ENCODE measurements around the gene SUMF1.

Gene SUMF1

DNA sequence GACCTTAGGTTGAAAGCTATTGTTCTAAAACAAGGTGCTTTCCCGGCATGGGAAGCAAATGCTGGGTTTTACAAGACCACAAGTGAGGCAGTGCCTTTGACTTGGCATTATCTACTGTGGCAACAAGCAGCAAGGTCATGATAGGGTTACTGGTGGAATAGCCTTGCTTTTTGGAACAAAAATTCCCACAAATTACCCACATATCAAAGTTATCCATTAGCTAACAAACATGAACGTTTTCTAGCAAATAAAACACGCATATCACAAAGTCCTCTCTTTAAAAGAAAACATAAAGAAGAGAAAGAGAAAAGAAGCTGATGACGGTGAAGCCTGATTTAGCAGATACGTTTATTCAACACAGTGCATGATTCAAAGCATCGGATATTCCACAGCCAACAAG is 106.3 kb downstream of the SUMF1 start:
- TF ChIP-seq, protein P1, sequence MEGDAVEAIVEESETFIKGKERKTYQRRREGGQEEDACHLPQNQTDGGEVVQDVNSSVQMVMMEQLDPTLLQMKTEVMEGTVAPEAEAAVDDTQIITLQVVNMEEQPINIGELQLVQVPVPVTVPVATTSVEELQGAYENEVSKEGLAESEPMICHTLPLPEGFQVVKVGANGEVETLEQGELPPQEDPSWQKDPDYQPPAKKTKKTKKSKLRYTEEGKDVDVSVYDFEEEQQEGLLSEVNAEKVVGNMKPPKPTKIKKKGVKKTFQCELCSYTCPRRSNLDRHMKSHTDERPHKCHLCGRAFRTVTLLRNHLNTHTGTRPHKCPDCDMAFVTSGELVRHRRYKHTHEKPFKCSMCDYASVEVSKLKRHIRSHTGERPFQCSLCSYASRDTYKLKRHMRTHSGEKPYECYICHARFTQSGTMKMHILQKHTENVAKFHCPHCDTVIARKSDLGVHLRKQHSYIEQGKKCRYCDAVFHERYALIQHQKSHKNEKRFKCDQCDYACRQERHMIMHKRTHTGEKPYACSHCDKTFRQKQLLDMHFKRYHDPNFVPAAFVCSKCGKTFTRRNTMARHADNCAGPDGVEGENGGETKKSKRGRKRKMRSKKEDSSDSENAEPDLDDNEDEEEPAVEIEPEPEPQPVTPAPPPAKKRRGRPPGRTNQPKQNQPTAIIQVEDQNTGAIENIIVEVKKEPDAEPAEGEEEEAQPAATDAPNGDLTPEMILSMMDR (conservative IDR thresholded peaks at IDR 0.05; ENCODE audit: low read depth, low read length): no peak
- H3K27ac ChIP-seq: no peak overlapping the region
- no peaks in the 10 kb centered on the region for H3K36me3 ChIP-seq (ENCODE audit: insufficient read depth)
- H3K4me3 ChIP-seq (IDR thresholded peaks at IDR 0.05; ENCODE audit: insufficient read depth, low read depth, low read length): no peak overlapping the region
- no peaks in the 10 kb centered on the region for H4K20me1 ChIP-seq (ENCODE audit: insufficient read depth)
- H3K27me3 ChIP-seq (ENCODE audit: insufficient read depth, low read depth): no peaks in the 10 kb centered on the region
- no peaks in the 10 kb centered on the region for H3K79me2 ChIP-seq (ENCODE audit: insufficient read depth, low read depth)
- H2AFZ ChIP-seq (ENCODE audit: low read depth): no peak overlapping the region
- no peak overlapping the region for H3K9ac ChIP-seq
- H3K4me1 ChIP-seq (ENCODE audit: low read depth, poor library complexity, severe bottlenecking): no peaks in the 10 kb centered on the region
- H3K4me2 ChIP-seq: no peak overlapping the region

DNA sequence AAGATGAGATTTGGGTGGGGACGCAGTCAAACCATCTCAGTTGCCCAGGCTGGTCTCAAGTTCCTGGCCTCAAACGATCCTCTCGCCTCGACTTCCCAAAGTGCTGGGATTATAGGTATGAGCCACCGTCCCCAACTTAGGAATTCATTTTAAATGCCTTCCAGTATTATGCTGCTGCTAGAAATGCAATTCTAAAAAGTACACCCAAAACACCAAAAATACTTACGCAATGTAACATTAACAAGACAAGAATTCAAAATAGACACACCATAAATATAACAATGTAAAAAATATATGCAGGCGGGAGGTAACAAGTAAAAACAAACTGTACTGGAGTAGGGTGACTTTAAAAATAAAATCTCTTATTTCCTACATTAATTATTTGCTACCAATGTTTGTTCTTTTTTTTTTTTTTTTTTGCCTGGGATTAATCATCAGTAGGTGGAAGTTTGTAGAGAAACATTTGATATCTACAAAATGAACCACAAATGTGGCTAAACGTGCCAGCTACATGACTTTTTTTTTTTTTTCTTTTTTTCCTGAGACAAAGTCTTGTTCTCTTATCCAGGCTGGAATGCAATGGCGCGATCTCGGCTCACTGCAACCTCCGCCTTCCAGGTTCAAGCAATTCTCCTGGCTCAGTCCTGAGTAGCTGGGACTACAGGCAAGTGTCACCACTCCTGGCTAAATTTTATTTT is 107.1 kb downstream of the SUMF1 start:
- H3K27me3 ChIP-seq (ENCODE audit: insufficient read depth, low read depth): no peaks in the 10 kb centered on the region
- TF ChIP-seq, protein P1 (conservative IDR thresholded peaks at IDR 0.05; ENCODE audit: low read depth, low read length): no peak
- H2AFZ ChIP-seq (ENCODE audit: low read depth): no peak overlapping the region
- no peak overlapping the region for H3K27ac ChIP-seq
- H3K4me1 ChIP-seq (ENCODE audit: low read depth, poor library complexity, severe bottlenecking): no peaks in the 10 kb centered on the region
- no peak overlapping the region for H3K4me3 ChIP-seq (IDR thresholded peaks at IDR 0.05; ENCODE audit: insufficient read depth, low read depth, low read length)
- no peak overlapping the region for H3K9ac ChIP-seq
- H3K79me2 ChIP-seq (ENCODE audit: insufficient read depth, low read depth): no peaks in the 10 kb centered on the region
- H4K20me1 ChIP-seq (ENCODE audit: insufficient read depth): no peaks in the 10 kb centered on the region
- no peak overlapping the region for H3K4me2 ChIP-seq
- H3K36me3 ChIP-seq (ENCODE audit: insufficient read depth): no peaks in the 10 kb centered on the region

DNA sequence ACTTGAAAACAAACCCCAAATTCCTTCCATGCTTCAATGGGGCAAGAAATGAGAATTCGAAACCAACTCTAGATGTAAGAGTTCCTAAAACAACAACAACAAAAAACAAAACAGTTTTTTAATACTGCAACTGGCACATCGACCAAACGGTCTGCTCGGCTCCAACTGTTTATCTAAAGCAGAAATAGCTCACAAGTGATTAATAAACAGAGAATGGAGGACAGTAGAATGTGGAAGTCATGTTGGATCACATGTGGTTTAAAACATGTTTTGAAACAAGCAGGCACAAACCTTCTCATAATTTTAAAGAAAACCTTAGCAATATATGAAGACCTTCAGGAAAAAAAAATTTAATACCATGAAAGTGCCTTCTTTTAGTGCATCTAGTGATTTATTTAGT is 108.8 kb downstream of the SUMF1 start:
- H3K4me2 ChIP-seq: no peak overlapping the region
- no peaks in the 10 kb centered on the region for H3K79me2 ChIP-seq (ENCODE audit: insufficient read depth, low read depth)
- no peaks in the 10 kb centered on the region for H3K36me3 ChIP-seq (ENCODE audit: insufficient read depth)
- H3K9ac ChIP-seq: no peak overlapping the region
- H3K27me3 ChIP-seq (ENCODE audit: insufficient read depth, low read depth): no peaks in the 10 kb centered on the region
- H2AFZ ChIP-seq (ENCODE audit: low read depth): no peak overlapping the region
- TF ChIP-seq, protein P1 (conservative IDR thresholded peaks at IDR 0.05; ENCODE audit: low read depth, low read length): no peak
- no peaks in the 10 kb centered on the region for H3K4me1 ChIP-seq (ENCODE audit: low read depth, poor library complexity, severe bottlenecking)
- H4K20me1 ChIP-seq (ENCODE audit: insufficient read depth): no peaks in the 10 kb centered on the region
- no peak overlapping the region for H3K27ac ChIP-seq
- H3K4me3 ChIP-seq (IDR thresholded peaks at IDR 0.05; ENCODE audit: insufficient read depth, low read depth, low read length): no peak overlapping the region

DNA sequence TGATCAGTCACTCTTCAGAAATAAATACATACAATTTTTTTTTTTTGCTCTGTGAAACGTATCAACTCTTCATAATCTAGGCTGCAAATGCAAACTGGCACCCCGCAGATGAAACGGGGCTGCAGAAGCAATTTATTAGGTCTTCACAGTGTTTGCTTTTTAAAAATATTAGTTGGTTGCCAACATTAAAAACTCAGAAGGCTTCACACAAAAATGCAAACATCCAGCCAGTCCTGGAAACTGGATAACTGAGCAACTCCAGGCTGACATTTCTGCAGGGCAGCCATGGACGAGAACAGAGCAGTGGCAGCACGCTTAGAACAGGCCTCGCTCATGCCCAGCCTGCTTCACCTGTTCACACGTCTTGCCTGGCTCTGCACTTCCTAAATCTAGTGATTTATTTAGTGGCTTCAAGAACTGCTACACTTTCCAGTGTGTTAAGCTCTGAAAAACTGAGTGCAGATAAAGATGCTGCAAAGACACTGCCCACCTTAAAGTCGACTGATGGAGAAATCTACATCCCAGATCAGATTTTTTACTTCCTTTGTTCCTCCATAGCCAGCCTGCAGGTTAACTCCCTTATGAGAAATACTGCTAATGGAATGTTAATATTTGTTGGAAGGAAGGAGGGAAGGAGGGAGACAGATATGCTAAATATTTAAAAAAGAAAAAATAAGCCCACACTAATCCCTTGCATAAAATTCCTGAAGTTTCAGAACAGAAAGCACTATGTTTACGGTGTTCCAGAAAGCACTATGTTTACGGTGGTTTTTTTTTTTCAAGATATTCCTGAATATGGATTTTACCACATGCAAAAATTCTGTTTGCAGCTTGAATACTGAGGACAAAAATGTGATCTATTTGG is 110.3 kb downstream of the SUMF1 start:
- H3K9ac ChIP-seq: no peak overlapping the region
- H3K36me3 ChIP-seq (ENCODE audit: insufficient read depth): no peaks in the 10 kb centered on the region
- TF ChIP-seq, protein P1 (conservative IDR thresholded peaks at IDR 0.05; ENCODE audit: low read depth, low read length): no peak
- no peak overlapping the region for H3K4me2 ChIP-seq
- H3K4me3 ChIP-seq (IDR thresholded peaks at IDR 0.05; ENCODE audit: insufficient read depth, low read depth, low read length): no peak overlapping the region
- no peaks in the 10 kb centered on the region for H3K4me1 ChIP-seq (ENCODE audit: low read depth, poor library complexity, severe bottlenecking)
- H3K27ac ChIP-seq: no peak overlapping the region
- no peaks in the 10 kb centered on the region for H3K79me2 ChIP-seq (ENCODE audit: insufficient read depth, low read depth)
- H3K27me3 ChIP-seq (ENCODE audit: insufficient read depth, low read depth): no peaks in the 10 kb centered on the region
- no peaks in the 10 kb centered on the region for H4K20me1 ChIP-seq (ENCODE audit: insufficient read depth)
- no peak overlapping the region for H2AFZ ChIP-seq (ENCODE audit: low read depth)

All from KMS-11 (cell line).